K562 (cell line): ENCODE data around the gene TSEN34. TPM values are rescaled to one million over a fixed set of nuclear protein-coding genes. Genes with fewer than 3 reads are reported as not detected.

Experiments used
- ADNP ChIP-seq: fragments of 200-800 bp; sonication (Bioruptor generic); IDR thresholded peaks from 2 replicates; pipeline ENCODE4 v1.6.1; 2016; ENCODE audit warnings: missing genetic modification characterization, missing compliant biosample characterization
- DMBX1 ChIP-seq: fragments of 250-450 bp; sonication (Bioruptor Pico); IDR thresholded peaks from 2 replicates; pipeline ENCODE4 v1.8.0; 2022; ENCODE audit warnings: inconsistent platforms, mild to moderate bottlenecking, moderate library complexity, borderline replicate concordance
- DPF2 ChIP-seq: fragments of 450-650 bp; IDR thresholded peaks from 2 replicates; pipeline ENCODE4 v1.6.1; 2016
- POLR2AphosphoS5 ChIP-seq: IDR thresholded peaks from 2 replicates; pipeline ENCODE4 v1.6.1; 2011; ENCODE audit warnings: mild to moderate bottlenecking, low read depth, low read length, moderate library complexity; ENCODE audit not compliant: control insufficient read depth, insufficient read depth
- STAT5A ChIP-seq: IDR thresholded peaks from 2 replicates; pipeline ENCODE4 v1.6.1; 2012; ENCODE audit warnings: low read length, inconsistent platforms, borderline replicate concordance
- ZNF12 ChIP-seq: sonication (generic); formaldehyde crosslinking; IDR thresholded peaks from 2 replicates; pipeline ENCODE4 v1.4.0; 2020; ENCODE audit warnings: mild to moderate bottlenecking, missing genetic modification reagents
- ZNF311 ChIP-seq: fragments of 250-450 bp; sonication (Bioruptor Pico); IDR thresholded peaks from 2 replicates; pipeline ENCODE4 v1.4.0; 2020; ENCODE audit warnings: mild to moderate bottlenecking, moderate library complexity
- polyA plus RNA-seq, 8 experiments: library from polyadenylated mRNA; depleted of rRNA in 4 of 8; stranded (reverse) in 5 of 8; unstranded in 3 of 8; fragments of >200 nt; fragmentation: Nextera tagmentation in 2 of 8; fragmentation: Illumina TruSeq in 1 of 8; extraction: Ambion mirVana in 2 of 8; extraction: Trizol in 1 of 8; gene quantifications; 2 replicates each; pipeline versions ENCODE4 v1.2.1 to v1.2.3, GENCODE V29; 2011 to 2014; ENCODE audit warnings: inconsistent platforms in 1 of 8, missing spikeins in 1 of 8
- total RNA-seq, 7 experiments: library from RNA; depleted of rRNA in 6 of 7; stranded (reverse); fragments of >200 nt in 6 of 7; fragmentation: Illumina TruSeq in 2 of 7; extraction: Trizol in 2 of 7; gene quantifications; 2 replicates each; pipeline versions ENCODE4 v1.2.1 to v1.2.3, GENCODE V29; 2011 to 2021; ENCODE audit warnings: low replicate concordance in 1 of 7
- TF ChIP-seq, protein P1 (sequence below): fragments of 450-650 bp; IDR thresholded peaks from 2 replicates; pipeline ENCODE4 v1.6.1; 2016; ENCODE audit warnings: low read depth, mild to moderate bottlenecking, moderate library complexity
- TF ChIP-seq, protein P2 (sequence below), 2 experiments: fragments of 450-650 bp in 1 of 2; sonication (generic) in 1 of 2; formaldehyde crosslinking in 1 of 2; IDR thresholded peaks in 1 of 2; conservative IDR thresholded peaks in 1 of 2; 2 replicates each; pipeline versions ENCODE4 v1.6.1 to v1.8.1; 2016 to 2023; ENCODE audit warnings: mild to moderate bottlenecking in 2 of 2, moderate library complexity in 2 of 2, inconsistent platforms in 1 of 2, missing genetic modification reagents in 1 of 2
- TF ChIP-seq, protein P3 (sequence below): fragments of 450-650 bp; IDR thresholded peaks from 2 replicates; pipeline ENCODE4 v1.6.1; 2017; ENCODE audit warnings: antibody characterized with exemption
- TF ChIP-seq, protein P4 (sequence below): sonication (generic); formaldehyde crosslinking; IDR thresholded peaks from 2 replicates; pipeline ENCODE4 v1.5.0; 2020; ENCODE audit warnings: missing genetic modification reagents
- TF ChIP-seq, protein P5 (sequence below): fragments of 250-450 bp; sonication (Bioruptor Pico); IDR thresholded peaks from 2 replicates; pipeline ENCODE4 v1.4.0; 2020; ENCODE audit warnings: mild to moderate bottlenecking, moderate library complexity
- TF ChIP-seq, protein P6 (sequence below): fragments of 250-450 bp; sonication (Bioruptor Pico); IDR thresholded peaks from 2 replicates; pipeline ENCODE4 v1.4.0; 2020; ENCODE audit warnings: mild to moderate bottlenecking, moderate library complexity
- TF ChIP-seq, protein P7 (sequence below): fragments of 450-650 bp; IDR thresholded peaks from 2 replicates; pipeline ENCODE4 v1.6.1; 2016; ENCODE audit warnings: antibody characterized with exemption

The TSEN34 gene
- total and polyA plus RNA-seq, 9 of the 15 experiments (the other 6 are each of a cell fraction or from before 2014, with no cell fraction given) = 3.1 to 57.6 (median 29.5) TPM

DNA sequence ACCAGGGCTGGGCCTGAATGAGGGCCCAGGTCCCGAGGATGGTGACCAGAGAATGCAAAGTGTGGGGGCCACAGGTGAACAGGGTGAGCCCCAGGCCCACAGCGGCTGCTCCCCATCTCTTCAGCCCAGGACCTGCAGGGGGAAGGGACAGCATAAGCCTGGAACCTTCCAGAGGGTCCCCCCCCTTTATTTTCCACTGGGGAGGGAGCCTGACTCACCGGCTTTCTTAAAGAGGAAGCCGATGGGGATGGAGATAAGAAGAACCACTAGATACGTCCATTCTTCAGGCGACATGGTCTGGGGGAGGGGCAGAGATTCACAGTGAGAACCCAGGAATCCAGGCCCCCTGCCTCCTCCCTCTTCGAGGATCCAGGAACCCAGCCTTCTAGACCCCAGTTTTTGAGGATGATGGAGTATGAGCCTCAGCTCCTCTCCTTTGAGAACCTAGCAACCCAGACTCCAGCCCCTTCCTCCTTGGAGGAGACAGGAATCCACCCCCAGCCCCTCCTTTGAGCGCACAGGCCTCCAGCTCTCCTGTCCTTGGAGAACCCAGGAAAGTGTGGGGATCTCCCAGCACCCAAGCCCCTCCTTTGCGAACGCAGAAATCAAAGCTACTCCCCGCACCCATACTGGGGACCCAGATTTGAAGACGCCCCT lies 2.8 kb upstream of the TSEN34 start (continued):
- TF ChIP-seq, protein P1, sequence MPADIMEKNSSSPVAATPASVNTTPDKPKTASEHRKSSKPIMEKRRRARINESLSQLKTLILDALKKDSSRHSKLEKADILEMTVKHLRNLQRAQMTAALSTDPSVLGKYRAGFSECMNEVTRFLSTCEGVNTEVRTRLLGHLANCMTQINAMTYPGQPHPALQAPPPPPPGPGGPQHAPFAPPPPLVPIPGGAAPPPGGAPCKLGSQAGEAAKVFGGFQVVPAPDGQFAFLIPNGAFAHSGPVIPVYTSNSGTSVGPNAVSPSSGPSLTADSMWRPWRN = no peak
- no peak for TF ChIP-seq ADNP (tag)
- peak; percentile 92 for TF ChIP-seq DPF2
- no peak for TF ChIP-seq DMBX1 (CRISPR knock-in tag)
- TF ChIP-seq, protein P2, sequence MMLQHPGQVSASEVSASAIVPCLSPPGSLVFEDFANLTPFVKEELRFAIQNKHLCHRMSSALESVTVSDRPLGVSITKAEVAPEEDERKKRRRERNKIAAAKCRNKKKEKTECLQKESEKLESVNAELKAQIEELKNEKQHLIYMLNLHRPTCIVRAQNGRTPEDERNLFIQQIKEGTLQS (IDR thresholded peaks at IDR 0.05) = peak; percentile 88
- TF ChIP-seq, protein P2 (CRISPR knock-in tag; conservative IDR thresholded peaks at IDR 0.05) = 0 out of 2 replicates have a peak, but pooled peaks have one; percentile 34
- no peak for TF ChIP-seq ZNF311 (CRISPR knock-in tag)
- TF ChIP-seq, protein P3, sequence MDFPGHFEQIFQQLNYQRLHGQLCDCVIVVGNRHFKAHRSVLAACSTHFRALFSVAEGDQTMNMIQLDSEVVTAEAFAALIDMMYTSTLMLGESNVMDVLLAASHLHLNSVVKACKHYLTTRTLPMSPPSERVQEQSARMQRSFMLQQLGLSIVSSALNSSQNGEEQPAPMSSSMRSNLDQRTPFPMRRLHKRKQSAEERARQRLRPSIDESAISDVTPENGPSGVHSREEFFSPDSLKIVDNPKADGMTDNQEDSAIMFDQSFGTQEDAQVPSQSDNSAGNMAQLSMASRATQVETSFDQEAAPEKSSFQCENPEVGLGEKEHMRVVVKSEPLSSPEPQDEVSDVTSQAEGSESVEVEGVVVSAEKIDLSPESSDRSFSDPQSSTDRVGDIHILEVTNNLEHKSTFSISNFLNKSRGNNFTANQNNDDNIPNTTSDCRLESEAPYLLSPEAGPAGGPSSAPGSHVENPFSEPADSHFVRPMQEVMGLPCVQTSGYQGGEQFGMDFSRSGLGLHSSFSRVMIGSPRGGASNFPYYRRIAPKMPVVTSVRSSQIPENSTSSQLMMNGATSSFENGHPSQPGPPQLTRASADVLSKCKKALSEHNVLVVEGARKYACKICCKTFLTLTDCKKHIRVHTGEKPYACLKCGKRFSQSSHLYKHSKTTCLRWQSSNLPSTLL = no peak
- peak; percentile 58; the same call in 1 of the 2 replicates for TF ChIP-seq POLR2AphosphoS5
- TF ChIP-seq, protein P4, sequence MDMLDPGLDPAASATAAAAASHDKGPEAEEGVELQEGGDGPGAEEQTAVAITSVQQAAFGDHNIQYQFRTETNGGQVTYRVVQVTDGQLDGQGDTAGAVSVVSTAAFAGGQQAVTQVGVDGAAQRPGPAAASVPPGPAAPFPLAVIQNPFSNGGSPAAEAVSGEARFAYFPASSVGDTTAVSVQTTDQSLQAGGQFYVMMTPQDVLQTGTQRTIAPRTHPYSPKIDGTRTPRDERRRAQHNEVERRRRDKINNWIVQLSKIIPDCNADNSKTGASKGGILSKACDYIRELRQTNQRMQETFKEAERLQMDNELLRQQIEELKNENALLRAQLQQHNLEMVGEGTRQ (CRISPR knock-in tag) = no peak
- TF ChIP-seq, protein P5, sequence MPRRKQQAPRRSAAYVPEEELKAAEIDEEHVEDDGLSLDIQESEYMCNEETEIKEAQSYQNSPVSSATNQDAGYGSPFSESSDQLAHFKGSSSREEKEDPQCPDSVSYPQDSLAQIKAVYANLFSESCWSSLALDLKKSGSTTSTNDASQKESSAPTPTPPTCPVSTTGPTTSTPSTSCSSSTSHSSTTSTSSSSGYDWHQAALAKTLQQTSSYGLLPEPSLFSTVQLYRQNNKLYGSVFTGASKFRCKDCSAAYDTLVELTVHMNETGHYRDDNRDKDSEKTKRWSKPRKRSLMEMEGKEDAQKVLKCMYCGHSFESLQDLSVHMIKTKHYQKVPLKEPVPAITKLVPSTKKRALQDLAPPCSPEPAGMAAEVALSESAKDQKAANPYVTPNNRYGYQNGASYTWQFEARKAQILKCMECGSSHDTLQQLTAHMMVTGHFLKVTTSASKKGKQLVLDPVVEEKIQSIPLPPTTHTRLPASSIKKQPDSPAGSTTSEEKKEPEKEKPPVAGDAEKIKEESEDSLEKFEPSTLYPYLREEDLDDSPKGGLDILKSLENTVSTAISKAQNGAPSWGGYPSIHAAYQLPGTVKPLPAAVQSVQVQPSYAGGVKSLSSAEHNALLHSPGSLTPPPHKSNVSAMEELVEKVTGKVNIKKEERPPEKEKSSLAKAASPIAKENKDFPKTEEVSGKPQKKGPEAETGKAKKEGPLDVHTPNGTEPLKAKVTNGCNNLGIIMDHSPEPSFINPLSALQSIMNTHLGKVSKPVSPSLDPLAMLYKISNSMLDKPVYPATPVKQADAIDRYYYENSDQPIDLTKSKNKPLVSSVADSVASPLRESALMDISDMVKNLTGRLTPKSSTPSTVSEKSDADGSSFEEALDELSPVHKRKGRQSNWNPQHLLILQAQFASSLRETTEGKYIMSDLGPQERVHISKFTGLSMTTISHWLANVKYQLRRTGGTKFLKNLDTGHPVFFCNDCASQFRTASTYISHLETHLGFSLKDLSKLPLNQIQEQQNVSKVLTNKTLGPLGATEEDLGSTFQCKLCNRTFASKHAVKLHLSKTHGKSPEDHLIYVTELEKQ (CRISPR knock-in tag) = no peak
- no peak for TF ChIP-seq ZNF12 (CRISPR knock-in tag)
- no peak for TF ChIP-seq STAT5A
- TF ChIP-seq, protein P6, sequence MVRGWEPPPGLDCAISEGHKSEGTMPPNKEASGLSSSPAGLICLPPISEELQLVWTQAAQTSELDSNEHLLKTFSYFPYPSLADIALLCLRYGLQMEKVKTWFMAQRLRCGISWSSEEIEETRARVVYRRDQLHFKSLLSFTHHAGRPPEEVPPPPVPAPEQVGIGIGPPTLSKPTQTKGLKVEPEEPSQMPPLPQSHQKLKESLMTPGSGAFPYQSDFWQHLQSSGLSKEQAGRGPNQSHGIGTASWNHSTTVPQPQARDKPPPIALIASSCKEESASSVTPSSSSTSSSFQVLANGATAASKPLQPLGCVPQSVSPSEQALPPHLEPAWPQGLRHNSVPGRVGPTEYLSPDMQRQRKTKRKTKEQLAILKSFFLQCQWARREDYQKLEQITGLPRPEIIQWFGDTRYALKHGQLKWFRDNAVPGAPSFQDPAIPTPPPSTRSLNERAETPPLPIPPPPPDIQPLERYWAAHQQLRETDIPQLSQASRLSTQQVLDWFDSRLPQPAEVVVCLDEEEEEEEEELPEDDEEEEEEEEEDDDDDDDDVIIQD = no peak
- TF ChIP-seq, protein P7, sequence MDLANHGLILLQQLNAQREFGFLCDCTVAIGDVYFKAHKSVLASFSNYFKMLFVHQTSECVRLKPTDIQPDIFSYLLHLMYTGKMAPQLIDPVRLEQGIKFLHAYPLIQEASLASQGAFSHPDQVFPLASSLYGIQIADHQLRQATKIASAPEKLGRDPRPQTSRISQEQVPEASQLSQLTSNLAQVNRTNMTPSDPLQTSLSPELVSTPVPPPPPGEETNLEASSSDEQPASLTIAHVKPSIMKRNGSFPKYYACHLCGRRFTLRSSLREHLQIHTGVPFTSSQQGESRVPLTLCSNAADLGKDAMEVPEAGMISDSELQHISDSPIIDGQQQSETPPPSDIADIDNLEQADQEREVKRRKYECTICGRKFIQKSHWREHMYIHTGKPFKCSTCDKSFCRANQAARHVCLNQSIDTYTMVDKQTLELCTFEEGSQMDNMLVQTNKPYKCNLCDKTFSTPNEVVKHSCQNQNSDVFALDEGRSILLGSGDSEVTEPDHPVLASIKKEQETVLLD = peak; percentile 67; the same call in 1 of the 2 replicates
